GM18951 (cell line): Measurements from ENCODE around the gene ECD.

Experiments
- POLR2A ChIP-seq: IDR thresholded peaks from 4 replicates; pipeline ENCODE4 v1.6.1; 2011; ENCODE audit warnings: mild to moderate bottlenecking; ENCODE audit not compliant: insufficient read length, insufficient read depth; ENCODE audit errors: extremely low read depth
- in situ Hi-C: fragments of 300-500 bp; cut with MboI; formaldehyde crosslinking; loops from one replicate; pipeline ENCODE4 v1.12.0; 2022; ENCODE audit warnings: low sequenced_read_pairs, mixed read lengths, inconsistent platforms; ENCODE audit not compliant: unreplicated experiment

ECD gene

DNA sequence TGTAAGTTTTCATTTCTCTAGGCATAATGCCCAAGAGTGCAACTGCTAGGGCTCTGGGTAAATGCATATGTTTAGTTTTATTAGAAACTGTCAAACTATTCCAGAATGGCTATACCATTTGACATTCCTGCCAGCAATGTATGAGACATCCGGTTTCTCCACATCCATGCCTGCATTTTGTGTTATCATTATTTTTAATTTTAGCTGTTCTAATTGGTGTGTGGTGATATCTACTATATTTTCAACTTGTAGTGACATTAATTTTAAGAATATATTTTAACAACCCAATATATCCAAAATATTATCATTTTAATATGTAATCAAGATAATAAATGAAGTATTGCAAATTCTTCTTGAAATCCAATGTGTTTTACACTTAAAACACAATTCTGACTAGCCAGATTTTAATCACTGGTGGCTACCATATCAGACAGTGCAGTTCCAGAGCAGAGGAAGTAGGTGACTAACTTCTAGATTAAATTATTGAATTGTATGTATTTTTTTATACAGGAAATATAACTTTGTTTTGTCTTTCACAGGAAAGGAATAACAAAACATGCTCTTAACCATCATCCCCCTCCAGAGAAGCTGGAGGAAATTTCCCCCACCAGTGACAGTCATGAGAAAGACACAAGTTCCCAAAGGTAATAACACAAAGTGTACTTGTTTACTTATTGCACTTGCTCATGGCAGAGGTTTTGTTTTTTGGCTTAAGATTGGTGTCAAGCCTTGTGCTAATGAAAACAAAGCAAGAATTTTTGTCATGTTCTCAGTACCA is 6.5 kb upstream of the ECD start:
- TF ChIP-seq POLR2A = no peak
- in situ Hi-C loops = loop anchor here (25.0 kb wide), 1 partner anchor 787 kb away; no protein-coding TSS in a partner anchor

DNA sequence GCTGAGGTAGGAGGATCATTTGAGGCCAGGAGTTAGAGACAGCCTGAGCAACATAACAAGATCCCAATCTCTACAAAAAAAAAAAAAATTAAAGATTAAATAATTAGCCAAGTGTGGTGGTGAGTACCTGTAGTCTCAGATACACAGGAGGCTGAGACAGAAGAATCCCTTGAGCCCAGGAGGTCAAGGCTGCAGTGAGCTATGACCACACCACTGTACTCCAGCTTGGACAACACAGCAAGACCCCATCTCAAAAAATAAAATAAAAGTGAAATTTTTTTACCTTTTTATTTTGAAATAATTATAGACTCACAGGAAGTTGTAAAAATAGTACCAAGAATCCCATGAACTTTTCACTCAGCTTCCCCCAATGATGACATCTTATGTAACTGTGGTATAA is 5.1 kb upstream of the ECD start:
- in situ Hi-C loops = loop anchor here (25.0 kb wide), 1 partner anchor 786 kb away; no protein-coding TSS in a partner anchor
- TF ChIP-seq POLR2A = no peak

DNA sequence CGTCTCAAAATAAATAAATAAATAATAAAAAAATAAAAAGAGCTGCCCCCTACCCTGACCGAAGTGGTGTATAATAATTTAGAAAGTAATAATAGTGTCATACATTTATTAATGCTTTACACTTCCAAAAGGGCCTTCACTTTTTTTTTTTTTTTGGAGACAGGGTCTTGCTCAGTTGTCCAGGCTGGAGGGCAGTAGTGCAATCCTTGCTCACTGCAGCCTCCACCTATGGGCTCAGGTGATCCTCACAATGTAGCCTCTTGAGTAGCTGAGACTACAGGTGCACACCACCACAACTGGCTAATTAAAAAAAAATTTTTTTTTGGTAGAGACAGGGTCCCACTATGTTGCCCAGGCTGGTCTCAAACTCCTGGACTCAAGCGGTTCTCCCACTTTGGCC is 1.5 kb upstream of the ECD start:
- no peak for TF ChIP-seq POLR2A
- in situ Hi-C loops = loop anchor here (25.0 kb wide), 1 partner anchor 782 kb away; no protein-coding TSS in a partner anchor

DNA sequence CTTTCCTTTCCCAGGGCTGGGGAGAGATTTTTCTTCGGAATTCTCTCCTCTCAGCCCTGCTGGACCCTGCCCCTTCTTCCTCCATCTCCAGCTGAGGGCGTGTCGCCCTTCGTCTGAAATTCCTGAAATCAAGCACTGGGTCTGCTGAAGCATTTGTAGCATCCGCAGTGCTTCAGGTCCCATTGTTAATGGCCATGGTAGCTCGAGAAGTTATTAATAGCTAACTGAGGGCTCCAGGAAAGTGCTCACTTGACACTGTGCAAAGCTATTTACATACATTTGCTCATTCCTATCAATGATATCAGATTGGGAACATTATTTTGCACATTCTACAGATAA is 626 bp upstream of the ECD start:
- in situ Hi-C loops = loop anchor here (25.0 kb wide), 1 partner anchor 781 kb away; no protein-coding TSS in a partner anchor

DNA sequence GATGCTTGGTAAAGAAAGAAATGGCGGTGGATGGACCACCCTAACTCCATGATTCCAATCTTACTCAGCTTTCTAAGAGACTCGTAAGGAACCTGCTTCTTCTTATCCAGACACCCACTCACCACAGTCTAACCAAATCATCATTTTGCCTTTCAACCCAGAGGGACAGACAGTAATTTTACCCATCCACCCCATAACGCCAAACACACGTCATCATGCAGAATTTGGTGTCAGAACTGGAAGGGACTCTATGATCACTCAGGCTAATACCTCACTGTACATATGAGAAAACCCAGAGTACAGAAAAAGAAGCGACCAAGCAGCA is 388 bp downstream of the ECD start:
- in situ Hi-C loops = loop anchor here (25.0 kb wide), 1 partner anchor 780 kb away; no protein-coding TSS in a partner anchor
- no peak for TF ChIP-seq POLR2A

More for the DNA sequence above, 626 bp upstream of the ECD start:
- no peak for TF ChIP-seq POLR2A

DNA sequence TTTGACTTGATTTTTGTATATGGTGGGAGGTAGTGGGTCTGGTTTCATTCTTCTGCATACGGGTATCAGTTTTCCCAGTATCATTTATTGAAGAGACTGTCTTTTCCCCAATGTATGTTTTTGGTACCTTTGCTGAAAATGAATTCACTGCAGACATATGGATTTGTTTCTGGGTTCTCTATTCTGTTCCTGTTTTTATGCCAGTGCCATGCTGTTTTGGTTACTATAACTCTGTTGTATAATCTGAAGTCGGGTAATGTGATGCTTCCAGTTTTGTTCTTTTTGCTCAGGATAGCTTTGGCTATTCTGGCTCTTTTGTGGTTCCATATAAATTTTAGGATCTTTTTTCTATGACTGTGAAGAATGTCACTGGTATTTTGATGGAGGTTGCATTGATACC is 836 bp downstream of the ECD start:
- in situ Hi-C loops = loop anchor here (25.0 kb wide), 1 partner anchor 780 kb away; no protein-coding TSS in a partner anchor
- no peak for TF ChIP-seq POLR2A

DNA sequence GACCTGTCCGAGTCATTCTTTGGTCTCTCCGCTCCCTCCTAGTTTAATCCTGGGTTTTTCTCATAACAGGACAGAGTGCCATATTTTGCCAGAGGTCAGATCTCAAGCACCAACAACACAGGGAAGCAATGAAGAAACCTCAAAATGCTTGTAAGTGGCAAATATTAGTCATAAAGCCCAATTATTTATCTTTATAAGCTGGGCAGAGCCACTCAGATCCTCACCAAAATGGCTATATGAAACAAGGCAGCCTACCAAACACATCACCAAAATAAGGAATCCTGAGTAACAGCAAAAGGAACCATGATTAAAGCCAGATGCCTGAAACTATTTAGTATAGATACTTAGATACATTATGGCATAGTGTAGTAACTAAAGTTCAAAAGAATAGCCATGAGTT is 4.7 kb downstream of the ECD start:
- no peak for TF ChIP-seq POLR2A
- in situ Hi-C loops = loop anchor here (25.0 kb wide), 1 partner anchor 776 kb away; no protein-coding TSS in a partner anchor

DNA sequence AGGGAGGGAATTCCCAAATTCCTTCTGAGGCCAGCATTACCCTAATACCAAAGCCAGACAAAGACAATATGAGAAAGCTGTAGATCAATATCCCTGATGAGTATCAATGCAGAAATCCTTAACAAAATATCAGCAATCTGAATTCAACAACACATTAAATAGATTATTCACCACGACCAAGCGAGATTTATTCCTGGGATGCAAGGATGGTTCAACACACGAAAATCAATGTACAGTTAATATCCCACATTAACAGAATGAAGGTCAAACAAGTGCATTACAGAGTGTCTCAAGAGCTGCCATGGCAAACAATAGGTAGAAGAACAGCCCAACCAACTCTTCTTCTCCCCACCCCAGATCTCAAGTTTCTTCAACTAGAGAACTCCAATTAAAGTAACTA is 6.1 kb downstream of the ECD start:
- no peak for TF ChIP-seq POLR2A
- in situ Hi-C loops = loop anchor here (25.0 kb wide), 1 partner anchor 774 kb away; no protein-coding TSS in a partner anchor

DNA sequence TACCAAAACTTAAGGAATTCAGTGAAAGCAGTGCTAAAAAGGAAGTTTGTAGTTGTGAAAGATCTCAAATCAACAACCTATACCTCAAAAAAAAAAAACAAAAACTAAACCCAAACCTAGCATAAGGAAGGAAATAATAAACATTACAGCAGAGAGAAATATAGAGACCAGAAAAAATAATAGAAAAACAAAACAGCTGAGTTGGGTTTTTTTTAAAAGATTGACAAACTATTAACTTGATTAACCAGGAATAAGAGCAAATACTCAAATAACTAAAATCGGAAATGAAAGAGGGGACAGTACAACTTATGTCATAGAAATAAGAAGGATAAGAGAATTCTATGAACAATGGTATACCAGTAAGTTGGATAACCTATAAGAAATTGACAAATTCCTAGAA is 6.7 kb downstream of the ECD start:
- no peak for TF ChIP-seq POLR2A
- in situ Hi-C loops = loop anchor here (25.0 kb wide), 1 partner anchor 774 kb away; no protein-coding TSS in a partner anchor

DNA sequence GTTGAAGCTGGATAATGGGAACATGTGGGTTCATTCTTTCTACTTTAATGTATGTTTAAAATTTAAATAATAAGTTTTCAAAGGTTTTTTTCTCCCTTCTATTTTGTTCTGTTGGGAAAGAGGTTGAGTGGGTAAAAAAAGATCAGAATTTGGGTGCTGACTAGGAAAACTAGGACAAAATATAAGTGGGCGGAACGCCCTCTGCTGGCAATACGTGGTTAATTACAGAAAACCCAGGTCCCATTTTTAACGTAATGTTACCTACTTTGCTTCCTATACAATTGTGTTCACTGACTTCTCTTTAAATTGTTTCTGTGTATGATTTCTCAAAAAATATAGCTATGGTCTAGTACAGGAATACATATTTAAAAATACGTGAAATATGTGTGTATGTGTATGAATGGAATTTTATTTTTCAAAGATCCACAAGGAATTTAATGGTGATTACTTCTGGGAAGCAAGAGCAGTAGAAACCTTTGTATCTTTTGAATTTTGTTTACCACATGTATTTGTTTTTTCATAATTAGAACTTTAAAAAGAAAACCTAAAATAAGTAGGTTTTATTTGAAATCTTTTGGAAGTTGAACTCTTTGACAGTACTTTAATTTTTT is 8.7 kb downstream of the ECD start:
- TF ChIP-seq POLR2A = no peak
- in situ Hi-C loops = loop anchor here (25.0 kb wide), 1 partner anchor 772 kb away; no protein-coding TSS in a partner anchor

DNA sequence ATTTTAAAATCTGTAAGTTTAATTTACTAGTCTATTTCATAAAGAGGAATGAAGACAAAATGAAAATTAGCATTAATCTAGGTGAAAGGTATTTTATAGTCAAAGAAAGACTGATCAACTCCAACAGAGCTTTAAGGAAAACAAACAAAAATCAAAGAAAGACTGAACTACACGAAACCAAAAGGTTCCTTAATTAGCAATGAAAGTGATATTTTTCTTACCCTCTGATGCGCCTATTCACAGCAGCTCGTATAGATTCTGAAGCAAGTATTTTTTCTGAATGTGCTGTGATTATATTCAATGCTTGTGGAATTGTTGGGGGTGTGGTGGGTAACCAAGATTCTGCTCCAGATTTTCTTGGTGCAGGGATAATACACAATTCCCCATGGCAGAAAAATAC is 11.8 kb downstream of the ECD start:
- in situ Hi-C loops = loop anchor here (25.0 kb wide), 1 partner anchor 769 kb away; no protein-coding TSS in a partner anchor
- no peak for TF ChIP-seq POLR2A

DNA sequence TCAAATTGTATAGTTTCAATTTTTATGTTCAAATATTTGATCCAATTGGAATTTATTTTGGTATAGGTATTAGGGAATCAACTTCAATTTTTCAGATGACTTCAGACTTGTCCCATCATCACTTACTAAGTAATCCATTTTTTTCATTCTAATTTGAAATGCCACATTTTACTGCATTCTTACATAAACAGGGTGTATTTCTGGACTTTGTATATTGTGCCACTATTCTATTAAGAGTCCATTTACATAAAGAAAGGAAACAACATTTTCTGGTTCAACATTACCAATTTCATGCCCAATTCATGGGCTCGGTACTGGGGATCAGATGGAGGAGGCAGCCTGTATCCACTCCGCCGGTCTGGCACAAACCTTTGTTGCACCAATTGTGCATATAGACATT is 15.8 kb downstream of the ECD start:
- in situ Hi-C loops = loop anchor here (25.0 kb wide), 1 partner anchor 765 kb away; no protein-coding TSS in a partner anchor
- TF ChIP-seq POLR2A = no peak

DNA sequence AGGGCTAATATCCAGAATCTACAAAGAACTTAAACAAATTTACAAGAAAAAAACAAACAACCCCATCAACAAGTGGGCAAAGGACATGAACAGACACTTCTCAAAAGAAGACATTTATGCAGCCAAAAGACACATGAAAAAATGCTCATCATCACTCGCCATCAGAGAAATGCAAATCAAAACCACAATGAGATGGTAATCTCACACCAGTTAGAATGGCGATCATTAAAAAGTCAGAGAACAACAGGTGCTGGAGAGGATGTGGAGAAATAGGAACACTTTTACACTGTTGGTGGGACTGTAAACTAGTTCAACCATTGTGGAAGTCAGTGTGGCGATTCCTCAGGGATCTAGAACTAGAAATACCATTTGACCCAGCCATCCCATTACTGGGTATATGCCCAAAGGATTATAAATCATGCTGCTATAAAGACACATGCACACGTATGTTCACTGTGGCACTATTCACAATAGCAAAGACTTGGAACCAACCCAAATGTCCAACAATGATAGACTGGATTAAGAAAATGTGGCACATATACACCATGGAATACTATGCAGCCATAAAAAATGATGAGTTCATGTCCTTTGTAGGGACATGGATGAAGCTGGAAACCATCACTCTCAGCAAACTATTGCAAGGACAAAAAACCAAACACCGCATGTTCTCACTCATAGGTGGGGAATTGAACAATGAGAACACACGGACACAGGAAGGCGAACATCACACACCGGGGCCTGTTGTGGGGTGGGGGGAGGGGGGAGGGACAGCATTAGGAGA is 17.0 kb downstream of the ECD start:
- in situ Hi-C loops = loop anchor here (25.0 kb wide), 1 partner anchor 764 kb away; no protein-coding TSS in a partner anchor
